GM18867 (cell line): ENCODE data around the gene CSNK1G1.
"Not testable (repeated sequence)": the region's sequence is repeated elsewhere in the genome, so short reads cannot be mapped to it uniquely, and the experiment has no call there.

ENCODE experiments used
- ATAC-seq: cut with Tn5 transposase; IDR thresholded peaks from one replicate; pipeline ENCODE4 v1.9.1; 2021; ENCODE audit warnings: mild to moderate bottlenecking, moderate library complexity; ENCODE audit not compliant: unreplicated experiment

CSNK1G1 gene

GRCh38 chr15:64351265-64351664 is 4.7 kb downstream of the CSNK1G1 start:
- no peak for ATAC-seq

DNA sequence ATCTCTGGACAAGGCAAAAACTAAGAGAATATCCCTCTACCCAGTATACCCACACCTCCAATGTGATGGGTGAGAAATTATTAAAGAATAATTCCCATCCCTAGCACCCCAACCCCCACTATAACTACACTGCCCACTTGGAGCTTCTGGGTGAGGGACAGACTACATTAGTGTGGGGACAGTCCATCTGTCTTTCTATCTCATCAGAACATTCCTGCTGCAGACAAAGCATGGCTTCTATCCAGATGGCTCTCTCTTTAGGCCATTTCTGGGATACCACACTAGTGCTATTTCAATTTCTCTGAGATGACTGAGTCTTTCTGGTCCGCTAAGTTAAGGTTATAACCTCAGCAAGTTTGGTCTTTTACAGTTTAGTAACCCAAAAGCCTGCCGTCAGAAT is 6.6 kb downstream of the CSNK1G1 start:
- ATAC-seq = no peak

- no peak for ATAC-seq
Observed at GRCh38 chr15:64348455-64348854, 7.5 kb downstream of the CSNK1G1 start.

- not testable (repeated sequence) for ATAC-seq
Observed at GRCh38 chr15:64346242-64346641, 9.7 kb downstream of the CSNK1G1 start.

DNA sequence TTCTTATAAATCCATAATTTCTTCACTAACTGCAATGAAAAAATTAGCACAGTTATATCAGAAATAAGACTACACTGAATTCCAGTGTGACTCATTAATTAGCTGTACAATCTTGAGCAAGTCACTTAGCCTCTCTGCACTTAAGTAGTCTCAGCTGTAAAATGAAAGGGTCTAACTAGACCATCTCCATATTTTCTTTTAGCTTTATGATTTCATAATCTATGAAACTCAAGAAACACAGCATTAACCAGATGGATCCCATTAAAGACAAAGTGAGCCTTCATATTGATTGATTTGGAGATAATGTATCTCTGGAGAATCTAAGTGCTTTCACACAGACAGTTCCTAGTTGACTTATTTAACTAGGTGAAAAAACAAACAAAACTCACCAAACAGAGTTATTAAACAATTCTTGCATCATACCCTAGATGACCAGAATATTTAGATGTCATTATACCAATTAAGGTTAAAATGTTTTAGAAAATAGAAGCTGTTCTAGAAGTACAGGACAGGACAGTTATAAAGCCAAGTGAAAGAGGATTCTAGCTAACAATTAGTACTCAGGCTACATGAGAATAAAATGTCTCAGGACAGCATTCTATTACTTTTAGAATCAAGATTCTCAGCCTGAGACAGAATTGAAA is 11.2 kb downstream of the CSNK1G1 start:
- ATAC-seq = no peak

DNA sequence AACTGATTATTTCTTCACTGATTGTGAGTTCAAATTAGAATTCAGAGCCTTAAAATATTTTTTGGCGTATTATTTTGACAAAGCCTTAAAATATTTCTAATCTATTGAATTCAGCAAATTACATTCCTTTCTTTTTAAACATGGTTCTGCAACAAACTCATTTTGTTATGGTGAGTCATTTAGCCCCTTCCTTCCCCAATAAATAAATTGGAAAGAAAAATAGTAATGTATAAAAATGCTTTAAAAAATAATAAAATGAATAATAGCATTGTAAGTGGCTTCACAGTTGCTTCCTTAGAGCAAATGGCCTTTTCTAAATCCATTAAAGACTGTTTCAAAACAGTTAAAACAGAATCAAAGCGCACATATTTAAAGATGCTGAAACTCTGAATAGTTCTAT is 12.1 kb downstream of the CSNK1G1 start:
- ATAC-seq = no peak

- ATAC-seq = no peak
Observed at GRCh38 chr15:64343222-64343621, 12.8 kb downstream of the CSNK1G1 start.

GRCh38 chr15:64341961-64342360 is 14.0 kb downstream of the CSNK1G1 start:
- ATAC-seq = no peak

DNA sequence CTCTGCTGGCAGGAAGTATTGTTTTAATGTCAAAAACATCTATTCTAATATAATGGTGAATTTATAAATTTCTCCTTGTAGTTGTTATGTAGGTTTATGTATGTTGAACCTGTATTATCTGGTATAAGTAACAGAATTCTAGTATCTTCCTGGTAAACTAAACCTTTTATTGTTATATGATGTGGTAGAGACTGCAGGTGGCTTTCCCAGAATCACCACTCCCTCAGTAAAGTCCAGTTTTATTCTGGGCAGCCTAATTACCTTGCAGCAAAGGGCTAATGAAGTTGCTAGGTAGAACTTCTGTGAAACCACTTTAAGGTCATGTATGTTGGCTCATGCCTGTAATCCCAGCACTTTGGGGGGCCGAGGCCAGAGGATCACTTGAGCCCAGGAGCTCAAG is 15.6 kb downstream of the CSNK1G1 start:
- ATAC-seq = no peak

- ATAC-seq = no peak
Observed at GRCh38 chr15:64337761-64338160, 18.2 kb downstream of the CSNK1G1 start.

GRCh38 chr15:64333986-64334929 is 21.7 kb downstream of the CSNK1G1 start:
- ATAC-seq = no peak

- ATAC-seq = no peak
Observed at GRCh38 chr15:64333516-64333915, 22.5 kb downstream of the CSNK1G1 start.

- ATAC-seq = not testable (repeated sequence)
Observed at GRCh38 chr15:64331668-64332067, 24.3 kb downstream of the CSNK1G1 start.

- not testable (repeated sequence) for ATAC-seq
Observed at GRCh38 chr15:64326975-64327374, 29.0 kb downstream of the CSNK1G1 start.

GRCh38 chr15:64326458-64326857 is 29.5 kb downstream of the CSNK1G1 start:
- ATAC-seq = not testable (repeated sequence)

DNA sequence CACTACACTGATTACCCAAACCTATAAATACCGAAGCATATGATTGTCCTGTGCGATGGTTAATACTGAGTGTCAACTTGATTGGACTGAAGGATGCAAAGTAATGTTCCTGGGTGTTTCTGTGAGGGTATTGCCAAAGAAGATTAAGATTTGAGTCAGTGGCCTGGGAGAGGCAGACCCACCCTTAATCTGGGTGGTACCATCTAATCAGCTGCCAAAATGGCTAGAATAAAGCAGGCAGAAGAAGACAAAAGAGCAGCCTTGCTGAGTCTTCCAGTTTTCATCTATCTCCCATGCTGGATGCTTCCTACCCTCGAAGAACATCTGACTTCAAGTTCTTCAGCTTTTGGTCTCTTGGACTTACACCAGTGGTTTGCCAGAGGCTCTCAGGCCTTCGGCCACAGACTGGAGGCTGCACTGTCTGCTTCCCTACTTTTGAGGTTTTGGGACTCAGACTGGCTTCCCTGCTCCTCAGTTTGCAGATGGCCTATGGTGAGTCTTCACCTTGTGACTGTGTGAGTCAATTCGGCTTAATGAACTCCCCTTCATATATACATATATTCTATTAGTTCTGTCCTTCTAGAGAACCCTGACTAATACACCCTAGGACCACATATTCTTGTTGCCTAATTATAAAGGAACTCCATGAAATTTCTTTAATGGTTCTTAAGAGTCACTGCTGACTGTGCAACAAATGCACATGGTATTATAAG is 31.7 kb downstream of the CSNK1G1 start:
- ATAC-seq = no peak

- no peak for ATAC-seq
Observed at GRCh38 chr15:64315216-64315615, 40.8 kb downstream of the CSNK1G1 start.

DNA sequence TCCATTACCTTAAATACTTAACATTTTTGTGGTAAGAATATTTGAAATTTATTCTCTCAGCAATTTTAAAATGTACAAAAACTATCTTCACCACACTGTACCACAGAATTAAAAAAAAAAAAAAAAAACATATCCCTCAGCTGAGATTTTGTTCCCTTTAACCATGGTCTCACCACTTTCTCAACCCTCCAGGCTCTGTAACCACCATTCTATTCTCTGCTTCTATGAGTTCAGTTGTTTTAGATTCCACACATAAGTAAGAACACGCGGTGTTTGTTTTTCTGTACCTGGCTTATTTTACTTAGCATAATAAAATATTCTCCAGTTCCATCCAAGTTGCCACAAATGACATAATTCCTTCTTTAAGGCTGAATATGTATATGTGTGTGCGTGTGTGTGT is 41.5 kb downstream of the CSNK1G1 start:
- ATAC-seq = no peak

DNA sequence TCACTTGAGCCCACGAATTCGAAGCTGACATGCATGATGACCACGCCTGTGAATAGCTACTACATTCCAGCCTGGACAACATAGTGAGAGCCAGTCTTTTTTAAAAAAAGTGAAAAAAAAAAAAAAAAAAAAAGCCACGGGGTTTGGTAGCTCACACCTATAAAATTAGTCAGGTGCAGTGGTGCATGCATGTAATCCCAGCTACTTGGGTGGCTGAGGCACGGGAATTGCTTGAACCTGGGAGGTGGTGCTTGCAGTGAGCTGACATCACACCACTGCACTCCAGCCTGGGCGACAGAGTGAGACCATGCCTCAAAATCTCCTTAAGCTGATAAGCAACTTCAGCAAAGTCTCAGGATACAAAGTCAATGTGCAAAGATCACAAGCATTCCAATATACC is 44.4 kb downstream of the CSNK1G1 start:
- no peak for ATAC-seq

GRCh38 chr15:64310036-64310435 is 45.9 kb downstream of the CSNK1G1 start:
- ATAC-seq = no peak

GRCh38 chr15:64305261-64305660 is 50.7 kb downstream of the CSNK1G1 start:
- no peak for ATAC-seq

DNA sequence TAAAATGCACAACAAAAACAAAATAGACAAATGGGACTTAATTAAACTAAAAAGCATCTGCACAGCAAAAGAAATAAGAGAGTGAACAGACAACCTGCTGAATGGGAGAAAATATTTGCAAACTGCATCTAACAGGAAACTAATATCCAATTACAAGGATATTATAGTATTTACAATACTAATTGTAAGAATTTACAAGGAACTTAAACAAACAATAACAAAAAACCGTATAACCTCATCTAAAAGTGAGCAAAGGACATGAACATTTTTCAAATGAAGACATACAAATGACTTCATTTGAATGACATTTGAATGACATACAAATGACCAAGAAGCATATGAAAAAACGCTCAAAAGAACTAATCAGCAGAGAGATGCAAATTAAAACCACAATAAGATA is 66.4 kb downstream of the CSNK1G1 start:
- ATAC-seq = no peak
